Activated naive CD4-positive, alpha-beta T cell treated with anti-CD3 and anti-CD28 coated beads, Interleukin-2, amount 50 U/mL, for 24 hours (primary cell): Measurements from ENCODE around the gene FKBP5.
"Not testable (repeated sequence)": the region's sequence is repeated elsewhere in the genome, so short reads cannot be mapped to it uniquely, and the experiment has no call there.

Source experiments
- H3K27ac Mint-ChIP-seq: one replicate; pipeline ENCODE4 v1.8.0; 2021; ENCODE audit warnings: mild to moderate bottlenecking, mixed read lengths
- H3K27me3 Mint-ChIP-seq: one replicate; pipeline ENCODE4 v1.8.0; 2021; ENCODE audit warnings: mixed read lengths
- H3K36me3 Mint-ChIP-seq: one replicate; pipeline ENCODE4 v1.8.0; 2021; ENCODE audit warnings: mixed read lengths
- H3K4me1 Mint-ChIP-seq: one replicate; pipeline ENCODE4 v1.8.0; 2021; ENCODE audit warnings: mixed read lengths
- H3K4me3 Mint-ChIP-seq: one replicate; pipeline ENCODE4 v1.8.0; 2021; ENCODE audit warnings: mild to moderate bottlenecking, mixed read lengths
- H3K9me3 Mint-ChIP-seq: one replicate; pipeline ENCODE4 v1.8.0; 2021; ENCODE audit warnings: mixed read lengths

Gene FKBP5

DNA sequence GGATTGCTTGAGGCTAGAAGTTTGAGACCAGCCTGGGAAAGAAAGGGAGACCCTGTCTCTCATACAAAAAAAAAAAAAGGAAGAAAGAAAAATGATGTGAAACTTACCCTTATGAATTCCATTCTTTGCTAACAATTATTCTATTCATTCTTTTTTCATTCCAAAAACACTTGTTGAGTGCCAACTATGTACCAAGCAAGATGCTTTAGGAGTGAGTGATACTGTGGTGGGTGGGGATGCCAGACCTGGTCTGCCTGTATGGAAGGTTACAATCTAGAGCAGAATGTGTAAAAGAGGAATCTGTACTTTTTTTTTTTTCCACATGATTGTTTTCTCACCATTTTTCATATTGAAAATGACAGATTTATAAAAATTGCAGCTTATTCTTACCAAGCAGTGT, 102.2 kb downstream of the FKBP5 start:
- Mint-ChIP-seq H3K27ac (peak overlapping the region; percentile 94), H3K27me3 (no peaks in the 10 kb centered on the region), H3K36me3 (peaks cover 18% of the 10 kb centered on the region), H3K9me3 (no peaks in the 10 kb centered on the region), H3K4me1 (peaks cover 90% of the 10 kb centered on the region), H3K4me3 (peak overlapping the region; percentile 0)

DNA sequence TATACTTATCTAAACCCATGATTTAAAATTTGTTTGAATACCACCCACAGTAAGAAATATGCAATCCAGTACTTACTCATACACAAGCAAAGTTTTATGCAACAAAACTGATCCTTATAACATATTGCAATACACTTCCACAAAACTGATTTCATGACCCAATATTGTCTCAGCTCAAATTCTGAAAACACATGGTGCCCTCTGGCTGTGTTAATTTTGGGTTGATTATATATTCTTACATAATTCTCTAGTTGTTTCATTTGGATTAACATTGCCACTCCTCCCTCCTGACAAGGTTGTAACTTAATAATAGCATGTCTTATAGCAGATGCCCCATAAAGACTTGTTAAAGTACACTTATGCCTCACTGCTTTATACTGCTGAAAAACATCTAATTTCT, 103.1 kb downstream of the FKBP5 start:
- peak overlapping the region; percentile 0 for H3K4me3 Mint-ChIP-seq
- no peaks in the 10 kb centered on the region for H3K27me3 Mint-ChIP-seq
- no peaks in the 10 kb centered on the region for H3K9me3 Mint-ChIP-seq
- peaks cover 84% of the 10 kb centered on the region for H3K4me1 Mint-ChIP-seq
- H3K27ac Mint-ChIP-seq: peak overlapping the region; percentile 94
- peaks cover 17% of the 10 kb centered on the region for H3K36me3 Mint-ChIP-seq

DNA sequence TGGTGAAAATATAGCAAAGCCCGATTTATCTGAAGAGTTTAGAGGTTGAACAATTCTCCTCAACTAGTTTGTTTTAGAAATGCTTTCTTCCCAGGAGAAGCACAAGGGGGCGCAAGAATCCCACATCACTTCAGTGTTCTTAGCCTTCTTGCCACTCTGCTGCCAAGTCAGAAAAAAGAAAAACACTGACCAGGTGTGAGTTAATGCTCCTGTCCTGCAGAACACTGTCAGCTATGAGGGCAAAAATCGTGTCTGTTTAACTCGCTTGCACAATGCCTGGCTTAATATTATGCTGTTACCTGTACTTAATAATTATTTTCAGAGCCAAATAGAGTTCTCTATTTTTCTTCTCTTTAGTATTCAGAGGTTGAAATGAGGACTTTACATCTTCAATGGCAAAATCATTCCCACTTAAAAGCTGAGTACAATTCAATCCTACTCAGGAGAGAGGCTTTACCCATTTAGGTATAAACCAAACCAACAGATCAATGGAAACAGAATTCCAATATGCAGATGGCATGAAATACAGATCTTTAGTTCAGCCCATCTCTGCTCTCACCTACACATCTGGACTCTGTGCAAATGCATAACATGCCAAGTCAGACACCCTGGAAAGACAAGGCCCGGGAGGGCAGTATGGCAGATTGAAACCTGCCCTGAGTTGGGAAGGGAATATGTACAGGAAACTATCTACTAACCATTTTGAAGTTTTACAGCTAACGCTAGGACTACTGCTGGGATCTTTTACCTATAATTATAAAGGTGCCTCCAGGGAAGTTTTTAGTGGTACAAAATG, 104.6 kb downstream of the FKBP5 start:
- no peaks in the 10 kb centered on the region for H3K9me3 Mint-ChIP-seq
- H3K36me3 Mint-ChIP-seq: peaks cover 16% of the 10 kb centered on the region
- H3K4me1 Mint-ChIP-seq: peaks cover 68% of the 10 kb centered on the region
- peak overlapping the region; percentile 11 for H3K4me3 Mint-ChIP-seq
- H3K27me3 Mint-ChIP-seq: no peaks in the 10 kb centered on the region
- peak overlapping the region; percentile 83 for H3K27ac Mint-ChIP-seq

- Mint-ChIP-seq H3K27ac (peak overlapping the region; percentile 18), H3K27me3 (no peaks in the 10 kb centered on the region), H3K9me3 (no peaks in the 10 kb centered on the region), H3K4me3 (no peak overlapping the region), H3K36me3 (peaks cover 16% of the 10 kb centered on the region), H3K4me1 (peaks cover 54% of the 10 kb centered on the region)
Measured at GRCh38 chr6:35582315-35582714, 106.4 kb downstream of the FKBP5 start.

GRCh38 chr6:35581633-35582032, 107.1 kb downstream of the FKBP5 start:
- no peaks in the 10 kb centered on the region for H3K27me3 Mint-ChIP-seq
- peaks cover 47% of the 10 kb centered on the region for H3K4me1 Mint-ChIP-seq
- no peaks in the 10 kb centered on the region for H3K9me3 Mint-ChIP-seq
- H3K36me3 Mint-ChIP-seq: peaks cover 17% of the 10 kb centered on the region
- H3K4me3 Mint-ChIP-seq: no peak overlapping the region
- peak overlapping the region; percentile 62 for H3K27ac Mint-ChIP-seq

DNA sequence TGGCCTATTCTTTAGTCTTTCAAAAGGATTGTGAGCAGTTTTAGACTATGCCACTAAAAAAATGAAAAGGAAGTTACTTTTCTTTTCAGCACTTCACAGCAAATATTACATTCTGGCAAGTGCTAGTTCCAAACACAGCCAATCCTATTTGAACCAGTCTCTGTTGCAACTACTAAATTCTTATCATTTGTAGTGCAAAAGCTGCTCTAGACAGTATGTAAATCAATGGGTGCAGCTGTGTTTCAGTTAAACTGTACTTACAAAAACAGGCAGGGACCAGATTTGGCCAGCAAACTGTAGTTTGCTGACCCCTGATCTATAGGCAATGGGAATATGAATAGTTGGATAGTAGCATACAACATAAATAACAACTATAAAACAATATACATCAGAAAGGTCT, 107.9 kb downstream of the FKBP5 start:
- Mint-ChIP-seq H3K4me1 (peaks cover 39% of the 10 kb centered on the region), H3K27ac (no peak overlapping the region), H3K9me3 (no peaks in the 10 kb centered on the region), H3K36me3 (peaks cover 11% of the 10 kb centered on the region), H3K4me3 (no peak overlapping the region), H3K27me3 (no peaks in the 10 kb centered on the region)

DNA sequence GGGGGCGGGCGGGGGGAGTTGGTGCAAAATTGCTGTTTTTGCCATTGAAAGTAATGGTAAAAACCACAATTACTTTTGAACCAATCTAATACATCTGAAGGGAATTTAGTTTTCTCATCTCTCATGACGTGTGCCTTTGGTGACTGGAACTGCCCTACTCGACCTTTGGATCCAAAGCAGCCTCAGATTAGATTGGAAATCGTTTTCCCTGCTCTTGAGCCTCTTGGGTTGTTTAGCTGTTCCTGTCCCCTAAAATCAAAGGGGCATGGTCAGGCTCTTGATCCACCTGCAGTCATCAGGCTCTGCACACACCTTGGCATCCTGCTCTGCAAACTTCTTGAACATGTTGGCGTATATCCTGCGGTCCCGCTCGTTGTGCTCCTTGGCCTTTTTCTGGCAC, 112.0 kb downstream of the FKBP5 start:
- no peaks in the 10 kb centered on the region for H3K27me3 Mint-ChIP-seq
- peaks cover 13% of the 10 kb centered on the region for H3K36me3 Mint-ChIP-seq
- H3K4me3 Mint-ChIP-seq: no peak overlapping the region
- H3K4me1 Mint-ChIP-seq: peaks cover 4% of the 10 kb centered on the region
- H3K9me3 Mint-ChIP-seq: no peaks in the 10 kb centered on the region
- peak overlapping the region; percentile 62 for H3K27ac Mint-ChIP-seq

DNA sequence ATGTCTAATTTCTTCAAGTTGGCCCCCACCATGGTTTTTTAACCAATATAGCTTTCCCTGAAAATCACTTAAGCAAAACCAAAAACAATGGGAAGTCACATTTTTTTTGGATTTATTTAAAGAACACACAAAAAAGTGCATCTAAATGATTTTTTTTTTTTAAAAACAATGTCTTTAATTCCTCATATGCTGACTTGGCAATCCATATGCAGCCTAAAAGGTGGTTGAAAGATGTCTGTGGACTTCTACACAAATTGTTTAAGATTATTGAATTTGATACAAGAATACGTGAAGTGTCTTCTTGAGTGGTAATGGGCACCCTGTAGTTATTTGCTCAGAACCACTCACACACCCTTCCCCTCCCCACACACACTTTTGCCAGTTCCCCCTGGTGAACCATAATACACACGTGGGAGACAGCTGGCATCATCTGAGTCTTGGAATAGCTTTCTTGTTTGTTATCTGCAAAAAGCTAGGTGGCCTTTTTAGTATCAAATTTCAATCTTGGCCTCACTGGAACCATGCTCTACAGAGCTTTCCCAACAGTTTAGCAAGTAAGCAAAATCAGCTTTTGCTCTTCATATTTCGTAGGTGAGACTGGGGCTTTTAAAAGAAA, 115.1 kb downstream of the FKBP5 start:
- no peaks in the 10 kb centered on the region for H3K4me1 Mint-ChIP-seq
- no peaks in the 10 kb centered on the region for H3K9me3 Mint-ChIP-seq
- H3K4me3 Mint-ChIP-seq: no peak overlapping the region
- no peaks in the 10 kb centered on the region for H3K27me3 Mint-ChIP-seq
- no peak overlapping the region for H3K27ac Mint-ChIP-seq
- peaks cover 10% of the 10 kb centered on the region for H3K36me3 Mint-ChIP-seq

DNA sequence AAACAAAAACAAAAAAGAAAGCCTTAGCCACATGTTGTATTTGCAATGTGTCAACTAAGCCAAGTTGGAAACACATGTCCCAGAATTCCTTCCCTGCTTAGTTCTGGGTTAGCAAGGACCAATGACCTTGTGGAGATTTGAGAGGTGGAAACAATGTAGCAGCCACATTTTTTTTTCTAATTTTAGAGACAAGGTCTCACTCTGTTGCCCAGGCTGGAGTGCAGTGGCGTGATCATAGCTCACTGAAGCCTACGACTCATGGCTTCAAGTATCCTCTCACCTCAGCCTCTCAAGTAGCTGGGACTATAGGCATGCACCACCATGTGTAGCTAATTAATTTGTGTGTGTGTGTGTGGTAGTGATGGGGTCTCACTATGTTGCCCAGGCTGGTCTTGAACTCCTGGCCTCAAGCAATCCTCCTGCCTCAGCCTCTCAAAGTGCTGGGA, 117.8 kb downstream of the FKBP5 start:
- not testable (repeated sequence) for H3K4me1 Mint-ChIP-seq, H3K4me3 Mint-ChIP-seq, H3K27me3 Mint-ChIP-seq, H3K27ac Mint-ChIP-seq, H3K9me3 Mint-ChIP-seq, H3K36me3 Mint-ChIP-seq

GRCh38 chr6:35569011-35569461, 119.7 kb downstream of the FKBP5 start:
- Mint-ChIP-seq H3K4me3 (no peak overlapping the region), H3K4me1 (peaks cover 3% of the 10 kb centered on the region), H3K27me3 (no peaks in the 10 kb centered on the region), H3K9me3 (no peaks in the 10 kb centered on the region), H3K27ac (no peak overlapping the region), H3K36me3 (no peaks in the 10 kb centered on the region)

- H3K4me3 Mint-ChIP-seq: no peak overlapping the region
- peak overlapping the region; percentile 90 for H3K27ac Mint-ChIP-seq
- H3K36me3 Mint-ChIP-seq: no peaks in the 10 kb centered on the region
- H3K4me1 Mint-ChIP-seq: peaks cover 3% of the 10 kb centered on the region
- no peaks in the 10 kb centered on the region for H3K9me3 Mint-ChIP-seq
- no peaks in the 10 kb centered on the region for H3K27me3 Mint-ChIP-seq
Measured at GRCh38 chr6:35566794-35567193, 121.9 kb downstream of the FKBP5 start.

GRCh38 chr6:35564733-35565132, 124.0 kb downstream of the FKBP5 start:
- no peaks in the 10 kb centered on the region for H3K9me3 Mint-ChIP-seq
- H3K36me3 Mint-ChIP-seq: no peaks in the 10 kb centered on the region
- no peak overlapping the region for H3K27ac Mint-ChIP-seq
- H3K27me3 Mint-ChIP-seq: no peaks in the 10 kb centered on the region
- H3K4me1 Mint-ChIP-seq: peaks cover 3% of the 10 kb centered on the region
- H3K4me3 Mint-ChIP-seq: no peak overlapping the region

DNA sequence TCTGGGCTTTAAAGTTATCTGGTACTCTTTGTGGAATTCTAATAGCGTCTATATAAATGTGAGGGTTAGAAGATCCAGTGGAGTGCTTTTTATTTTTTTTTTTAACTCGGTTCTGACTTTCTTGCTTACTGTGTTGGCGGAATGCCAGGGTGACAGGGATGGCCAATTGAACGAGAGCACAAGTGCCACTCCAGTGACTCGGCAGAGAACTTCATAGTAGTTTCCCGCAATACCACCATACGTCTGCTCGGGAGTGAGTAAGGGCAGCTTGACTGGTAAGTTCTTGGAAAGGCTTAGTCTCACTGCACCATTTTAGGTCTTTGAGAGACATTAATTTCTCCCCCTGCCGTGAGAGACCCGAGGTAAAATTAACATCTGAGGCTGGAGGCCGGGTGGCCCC, 126.7 kb downstream of the FKBP5 start:
- Mint-ChIP-seq H3K4me3 (no peak overlapping the region), H3K9me3 (no peaks in the 10 kb centered on the region), H3K4me1 (peaks cover 2% of the 10 kb centered on the region), H3K36me3 (no peaks in the 10 kb centered on the region), H3K27me3 (no peaks in the 10 kb centered on the region), H3K27ac (no peak overlapping the region)

DNA sequence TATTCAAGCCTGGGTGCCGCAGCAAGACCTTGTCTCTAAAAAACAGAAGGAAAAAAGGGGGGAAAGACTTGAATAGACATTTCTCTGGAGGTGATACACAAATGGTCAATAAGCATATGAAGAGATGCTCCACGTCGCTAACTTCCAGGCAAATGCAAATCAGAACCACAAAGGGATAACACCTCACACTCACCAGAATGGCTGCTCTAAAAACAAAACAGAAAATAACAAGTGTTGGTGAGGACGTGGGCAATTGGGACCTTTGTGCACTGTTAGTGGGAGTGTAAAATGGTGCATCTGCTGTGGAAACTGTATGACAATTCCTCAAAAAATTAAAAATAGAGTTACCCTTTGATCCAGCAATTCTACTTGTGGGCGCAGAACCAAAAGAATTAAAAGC, 127.6 kb downstream of the FKBP5 start:
- H3K36me3 Mint-ChIP-seq: no peaks in the 10 kb centered on the region
- no peaks in the 10 kb centered on the region for H3K9me3 Mint-ChIP-seq
- no peaks in the 10 kb centered on the region for H3K4me1 Mint-ChIP-seq

DNA sequence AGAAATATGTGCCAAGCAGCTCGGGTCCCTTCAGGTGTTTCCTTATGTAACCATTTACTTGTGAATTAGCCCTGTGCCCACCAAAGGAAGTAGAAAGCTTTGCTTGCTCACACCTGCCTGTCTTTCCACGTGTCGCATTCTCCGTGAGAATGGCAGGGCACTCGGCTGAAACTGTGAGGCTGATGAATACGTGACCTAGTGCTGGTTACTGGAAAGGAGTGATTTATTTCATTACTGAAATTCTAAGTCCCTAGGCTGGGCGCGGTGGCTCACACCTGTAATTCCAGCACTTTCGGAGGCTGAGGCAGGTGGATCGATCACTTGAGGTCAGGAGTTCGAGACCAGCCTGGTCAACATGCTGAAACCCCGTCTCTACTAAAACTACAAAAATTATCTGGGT, 130.1 kb downstream of the FKBP5 start:
- H3K4me3 Mint-ChIP-seq: no peak overlapping the region
- no peaks in the 10 kb centered on the region for H3K27me3 Mint-ChIP-seq

More for the DNA sequence above, 127.6 kb downstream of the FKBP5 start:
- Mint-ChIP-seq H3K27ac (no peak overlapping the region), H3K4me3 (no peak overlapping the region), H3K27me3 (no peaks in the 10 kb centered on the region)

DNA sequence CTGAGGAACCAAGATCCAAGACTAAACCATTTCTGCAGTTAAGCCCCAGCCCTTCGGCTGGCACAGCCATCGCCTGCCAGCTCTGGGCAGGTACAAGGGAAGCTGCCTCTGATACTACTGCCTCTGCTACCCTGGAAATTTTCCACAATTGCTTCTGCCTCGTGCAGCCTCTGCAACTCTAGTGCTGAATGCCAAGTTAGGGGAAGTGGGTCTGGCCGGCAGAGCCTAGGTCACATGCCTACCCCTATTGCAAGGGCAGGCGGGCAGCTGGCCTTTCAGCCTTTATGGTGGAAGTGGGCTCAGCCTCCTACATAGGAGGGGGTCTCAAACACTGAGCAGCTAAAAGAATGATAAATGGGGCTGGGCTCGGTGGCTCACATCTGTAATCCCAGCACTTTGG, 131.5 kb downstream of the FKBP5 start:
- Mint-ChIP-seq H3K36me3 (no peaks in the 10 kb centered on the region), H3K27me3 (no peaks in the 10 kb centered on the region)

More for the DNA sequence above, 130.1 kb downstream of the FKBP5 start:
- no peak overlapping the region for H3K27ac Mint-ChIP-seq
- H3K9me3 Mint-ChIP-seq: no peaks in the 10 kb centered on the region
- H3K4me1 Mint-ChIP-seq: no peaks in the 10 kb centered on the region
- no peaks in the 10 kb centered on the region for H3K36me3 Mint-ChIP-seq

More for the DNA sequence above, 131.5 kb downstream of the FKBP5 start:
- peaks cover 1% of the 10 kb centered on the region for H3K4me1 Mint-ChIP-seq
- H3K27ac Mint-ChIP-seq: no peak overlapping the region
- no peak overlapping the region for H3K4me3 Mint-ChIP-seq
- H3K9me3 Mint-ChIP-seq: no peaks in the 10 kb centered on the region
